Measurements from ENCODE around the gene PCDHB7.
"Not testable (repeated sequence)": the region's sequence is repeated elsewhere in the genome, so short reads cannot be mapped to it uniquely, and the experiment has no call there.

The PCDHB7 gene

GRCh38 chr5:141179876-141180275, 7.4 kb downstream of the PCDHB7 start:
- not testable (repeated sequence) for DNase-seq

GRCh38 chr5:141180313-141180712, 7.9 kb downstream of the PCDHB7 start:
- DNase-seq = no peak

- DNase-seq = peak in 9 of 51 donors; percentile 7 to 58 (median 29)
Observed at GRCh38 chr5:141182248-141182647, 9.8 kb downstream of the PCDHB7 start, which contains the start of gene PCDHB16. Gene PCDHB16 (plus strand): TSS chr5:141182387. CDS start chr5:141182560, 173 bp downstream.

- not testable (repeated sequence) for DNase-seq
Observed at GRCh38 chr5:141184117-141184855, 11.8 kb downstream of the PCDHB7 start.

- DNase-seq = peak in 1 of 51 donors; percentile 15
Observed at GRCh38 chr5:141186897-141187512, 14.6 kb downstream of the PCDHB7 start, which contains the start of gene PCDHB9. Gene PCDHB9 (plus strand): TSS chr5:141187161. CDS start chr5:141187319, 158 bp downstream.

GRCh38 chr5:141188682-141189081, 16.2 kb downstream of the PCDHB7 start:
- DNase-seq = not testable (repeated sequence)

- DNase-seq = not testable (repeated sequence)
Observed at GRCh38 chr5:141189131-141189530, 16.7 kb downstream of the PCDHB7 start.

- DNase-seq = peak in 10 of 51 donors; percentile 3 to 52 (median 18)
Observed at GRCh38 chr5:141192110-141192725, 19.8 kb downstream of the PCDHB7 start, which contains the start of gene PCDHB10. Gene PCDHB10 (plus strand): TSS chr5:141192353. CDS start chr5:141192553, 200 bp downstream.

GRCh38 chr5:141194332-141194731, 21.9 kb downstream of the PCDHB7 start:
- not testable (repeated sequence) for DNase-seq

GRCh38 chr5:141196363-141196762, 23.9 kb downstream of the PCDHB7 start:
- no peak for DNase-seq

- DNase-seq = no peak
Observed at GRCh38 chr5:141199359-141200235, 27.2 kb downstream of the PCDHB7 start, which contains the start of gene PCDHB11. Gene PCDHB11 (plus strand): TSS chr5:141199627. CDS start chr5:141199775, 148 bp downstream.

GRCh38 chr5:141201126-141201525, 28.7 kb downstream of the PCDHB7 start:
- DNase-seq = not testable (repeated sequence)

- DNase-seq = not testable (repeated sequence)
Observed at GRCh38 chr5:141201646-141202045, 29.2 kb downstream of the PCDHB7 start.

- no peak for DNase-seq
Observed at GRCh38 chr5:141208478-141208877, 36.0 kb downstream of the PCDHB7 start, which contains the start of gene PCDHB12. Gene PCDHB12 (plus strand): TSS chr5:141208719. CDS start chr5:141208908, 189 bp downstream.

GRCh38 chr5:141210281-141210680, 37.8 kb downstream of the PCDHB7 start:
- not testable (repeated sequence) for DNase-seq

- DNase-seq = not testable (repeated sequence)
Observed at GRCh38 chr5:141210849-141211248, 38.4 kb downstream of the PCDHB7 start.

GRCh38 chr5:141213656-141214339, 41.4 kb downstream of the PCDHB7 start, which contains the start of gene PCDHB13:
Gene PCDHB13 (plus strand): TSS chr5:141213919. CDS start chr5:141214124, 205 bp downstream.
- DNase-seq = peak in 10 of 51 donors; percentile 3 to 33 (median 12)

GRCh38 chr5:141214583-141214982, 42.1 kb downstream of the PCDHB7 start:
- not testable (repeated sequence) for DNase-seq

- not testable (repeated sequence) for DNase-seq
Observed at GRCh38 chr5:141215504-141215903, 43.1 kb downstream of the PCDHB7 start.

GRCh38 chr5:141216035-141216434, 43.6 kb downstream of the PCDHB7 start:
- not testable (repeated sequence) for DNase-seq

All from hypothalamus (tissue), 51 donors.